GM06990 (cell line): ENCODE data around the gene TSPAN9.

Experiments
- DNase-seq: peaks from one replicate; pipeline ENCODE4 v3.0.0-alpha.2; 2011; ENCODE audit not compliant: insufficient read length; ENCODE audit errors: extremely low read depth
- H3K27me3 ChIP-seq: replicated peaks from 2 replicates; pipeline ENCODE4 v1.6.0; 2011; ENCODE audit warnings: low read length; ENCODE audit not compliant: control insufficient read depth, insufficient read depth
- H3K36me3 ChIP-seq: 2 replicates; pipeline ENCODE4 v1.5.1; 2011; ENCODE audit warnings: low read length; ENCODE audit not compliant: control insufficient read depth, insufficient read depth
- H3K4me3 ChIP-seq: replicated peaks from 2 replicates; pipeline ENCODE4 v1.5.1; 2011; ENCODE audit warnings: low read depth, mild to moderate bottlenecking, control low read depth, low read length
- CTCF ChIP-seq: IDR thresholded peaks from 2 replicates; pipeline ENCODE4 v1.5.1; 2011; ENCODE audit warnings: low read length, control low read depth, mild to moderate bottlenecking, inconsistent platforms; ENCODE audit not compliant: insufficient read depth, poor library complexity, severe bottlenecking

TSPAN9 gene

GRCh38 chr12:3114671-3115070 is 37.5 kb downstream of the TSPAN9 start:
- TF ChIP-seq CTCF: no peak
- no peak for DNase-seq

GRCh38 chr12:3115078-3115477 is 37.9 kb downstream of the TSPAN9 start:
- H3K27me3 ChIP-seq: no peaks in the 10 kb centered on the region; the same call in 1 of the 2 replicates
- H3K36me3 ChIP-seq: no peaks in the 10 kb centered on the region
- H3K4me3 ChIP-seq: no peak overlapping the region
- no peak for DNase-seq
- TF ChIP-seq CTCF: no peak

More at GRCh38 chr12:3114671-3115070, 37.5 kb downstream of the TSPAN9 start:
- Histone ChIP-seq H3K36me3 (no peaks in the 10 kb centered on the region), H3K27me3 (no peaks in the 10 kb centered on the region; the same call in 1 of the 2 replicates), H3K4me3 (no peak overlapping the region)

- H3K27me3 ChIP-seq: no peaks in the 10 kb centered on the region; the same call in 1 of the 2 replicates
- H3K4me3 ChIP-seq: no peak overlapping the region
- DNase-seq: no peak
- no peaks in the 10 kb centered on the region for H3K36me3 ChIP-seq
- no peak for TF ChIP-seq CTCF
Measured at GRCh38 chr12:3116106-3116844, 39.1 kb downstream of the TSPAN9 start.

- no peak for TF ChIP-seq CTCF
- no peaks in the 10 kb centered on the region; the same call in 1 of the 2 replicates for H3K27me3 ChIP-seq
- H3K4me3 ChIP-seq: no peak overlapping the region
- H3K36me3 ChIP-seq: no peaks in the 10 kb centered on the region
- no peak for DNase-seq
Measured at GRCh38 chr12:3117144-3117581, 40.0 kb downstream of the TSPAN9 start.

GRCh38 chr12:3117591-3118015 is 40.4 kb downstream of the TSPAN9 start:
- no peaks in the 10 kb centered on the region for H3K36me3 ChIP-seq
- no peak overlapping the region for H3K4me3 ChIP-seq
- no peaks in the 10 kb centered on the region; the same call in 1 of the 2 replicates for H3K27me3 ChIP-seq
- no peak for DNase-seq
- TF ChIP-seq CTCF: no peak
